IMR-90 (cell line): Measurements from ENCODE around the gene BARX1.

ENCODE experiments used
- BHLHE40 ChIP-seq: fragments of 150-350 bp; IDR thresholded peaks from 2 replicates; pipeline ENCODE4 v1.6.1; 2016; ENCODE audit warnings: mild to moderate bottlenecking, low read depth, low read length
- CEBPB ChIP-seq: IDR thresholded peaks from 2 replicates; pipeline ENCODE4 v1.6.1; 2012; ENCODE audit warnings: low read depth, low read length, improper control_type of control experiment
- ELK1 ChIP-seq: fragments of 150-350 bp; IDR thresholded peaks from 2 replicates; pipeline ENCODE4 v1.6.1; 2016; ENCODE audit warnings: low read depth, mild to moderate bottlenecking, low read length, moderate library complexity, borderline replicate concordance
- FOS ChIP-seq: fragments of 150-350 bp; IDR thresholded peaks from 2 replicates; pipeline ENCODE4 v1.6.1; 2016; ENCODE audit warnings: low read depth, low read length
- MAFK ChIP-seq: IDR thresholded peaks from 2 replicates; pipeline ENCODE4 v1.6.1; 2012; ENCODE audit warnings: low read depth, low read length, improper control_type of control experiment
- MAZ ChIP-seq: IDR thresholded peaks from 2 replicates; pipeline ENCODE4 v1.6.1; 2012; ENCODE audit warnings: low read depth, mild to moderate bottlenecking, low read length, improper control_type of control experiment, moderate library complexity, borderline replicate concordance
- MXI1 ChIP-seq: IDR thresholded peaks from 2 replicates; pipeline ENCODE4 v1.6.1; 2012; ENCODE audit warnings: low read depth, mild to moderate bottlenecking, low read length, moderate library complexity, borderline replicate concordance
- NFE2L2 ChIP-seq: fragments of 150-350 bp; IDR thresholded peaks from 2 replicates; pipeline ENCODE4 v1.6.1; 2016; ENCODE audit warnings: low read depth, mild to moderate bottlenecking, low read length
- POLR2A ChIP-seq: IDR thresholded peaks from 2 replicates; pipeline ENCODE4 v1.6.1; 2012; ENCODE audit warnings: mild to moderate bottlenecking, low read depth, low read length
- RAD21 ChIP-seq: IDR thresholded peaks from 2 replicates; pipeline ENCODE4 v1.6.1; 2012; ENCODE audit warnings: low read length, improper control_type of control experiment
- RFX5 ChIP-seq: IDR thresholded peaks from 2 replicates; pipeline ENCODE4 v1.8.0; 2012; ENCODE audit warnings: low read depth, mild to moderate bottlenecking, low read length, moderate library complexity
- SMC3 ChIP-seq: fragments of 150-350 bp; IDR thresholded peaks from 2 replicates; pipeline ENCODE4 v1.6.1; 2016; ENCODE audit warnings: low read depth, mild to moderate bottlenecking, antibody characterized with exemption, low read length, moderate library complexity
- USF2 ChIP-seq: fragments of 150-350 bp; IDR thresholded peaks from 2 replicates; pipeline ENCODE4 v1.6.1; 2017; ENCODE audit warnings: mild to moderate bottlenecking, antibody characterized with exemption, low read length, low read depth
- TF ChIP-seq, protein P1 (sequence below): conservative IDR thresholded peaks from 2 replicates; pipeline ENCODE4 v1.5.1; 2012; ENCODE audit warnings: mild to moderate bottlenecking, low read depth, low read length, improper control_type of control experiment

- TF ChIP-seq, protein P1, sequence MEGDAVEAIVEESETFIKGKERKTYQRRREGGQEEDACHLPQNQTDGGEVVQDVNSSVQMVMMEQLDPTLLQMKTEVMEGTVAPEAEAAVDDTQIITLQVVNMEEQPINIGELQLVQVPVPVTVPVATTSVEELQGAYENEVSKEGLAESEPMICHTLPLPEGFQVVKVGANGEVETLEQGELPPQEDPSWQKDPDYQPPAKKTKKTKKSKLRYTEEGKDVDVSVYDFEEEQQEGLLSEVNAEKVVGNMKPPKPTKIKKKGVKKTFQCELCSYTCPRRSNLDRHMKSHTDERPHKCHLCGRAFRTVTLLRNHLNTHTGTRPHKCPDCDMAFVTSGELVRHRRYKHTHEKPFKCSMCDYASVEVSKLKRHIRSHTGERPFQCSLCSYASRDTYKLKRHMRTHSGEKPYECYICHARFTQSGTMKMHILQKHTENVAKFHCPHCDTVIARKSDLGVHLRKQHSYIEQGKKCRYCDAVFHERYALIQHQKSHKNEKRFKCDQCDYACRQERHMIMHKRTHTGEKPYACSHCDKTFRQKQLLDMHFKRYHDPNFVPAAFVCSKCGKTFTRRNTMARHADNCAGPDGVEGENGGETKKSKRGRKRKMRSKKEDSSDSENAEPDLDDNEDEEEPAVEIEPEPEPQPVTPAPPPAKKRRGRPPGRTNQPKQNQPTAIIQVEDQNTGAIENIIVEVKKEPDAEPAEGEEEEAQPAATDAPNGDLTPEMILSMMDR, result no peak
- TF ChIP-seq RFX5 (no peak), USF2 (no peak), POLR2A (no peak), SMC3 (no peak), ELK1 (no peak), NFE2L2 (no peak), FOS (no peak), MXI1 (no peak), BHLHE40 (no peak), MAFK (no peak), CEBPB (no peak), RAD21 (no peak), MAZ (no peak)
Observed at GRCh38 chr9:93945400-93946337, 9.5 kb downstream of the BARX1 start.
